Lower lobe of right lung (tissue), 2 donors: ENCODE measurements around the gene ERI3. TPM values are rescaled to one million over a fixed set of nuclear protein-coding genes. Genes with fewer than 3 reads are reported as not detected.

Source experiments
- ATAC-seq, 2 donors: fragments of 200-7000 bp; cut with Tn5 transposase; one replicate each; pipeline ENCODE4 v1.9.1; 2020 to 2022; ENCODE audit warnings: mild to moderate bottlenecking in 2 of 2, moderate library complexity in 2 of 2
- DNase-seq: peaks from one replicate; pipeline ENCODE4 v3.0.0-alpha.2; 2020
- H3K27ac ChIP-seq: fragments of 200-600 bp; one replicate; pipeline ENCODE4 v1.8.0; 2022
- H3K27me3 ChIP-seq: fragments of 200-600 bp; one replicate; pipeline ENCODE4 v1.8.0; 2022; ENCODE audit warnings: low read depth
- H3K36me3 ChIP-seq: fragments of 200-600 bp; one replicate; pipeline ENCODE4 v1.8.0; 2022; ENCODE audit warnings: mild to moderate bottlenecking
- H3K4me1 ChIP-seq: fragments of 200-600 bp; one replicate; pipeline ENCODE4 v1.8.0; 2022
- H3K4me3 ChIP-seq: fragments of 200-600 bp; one replicate; pipeline ENCODE4 v1.8.0; 2022; ENCODE audit warnings: mild to moderate bottlenecking
- H3K9me3 ChIP-seq: fragments of 200-600 bp; one replicate; pipeline ENCODE4 v1.8.0; 2022
- CTCF ChIP-seq: fragments of 200-600 bp; IDR thresholded peaks from one replicate; pipeline ENCODE4 v1.8.0; 2022; ENCODE audit warnings: antibody characterized with exemption, mild to moderate bottlenecking
- intact Hi-C: fragments of 100-400 bp; cut with DNase I; formaldehyde crosslinking; loops from one replicate; pipeline ENCODE4 v1.11.0; 2022
- total RNA-seq: library from RNA; stranded (reverse); fragmentation: NEBNext Ultra II Directional; extraction: Animal tissue kit (Norgen Biotek cat#: 25700); gene quantifications from one replicate; pipeline ENCODE4 v1.2.1, GENCODE V29; 2021
- donor health status: DM: no; HTN: yes; CAD: no; lungs with severe emphysema.

The ERI3 gene
- total RNA-seq, 1 donor from 2014 or later = 36.3 TPM

- no peaks in the 10 kb centered on the region for H3K9me3 ChIP-seq
- TF ChIP-seq CTCF = no peak
- no peaks in the 10 kb centered on the region for H3K4me1 ChIP-seq
- ATAC-seq = no peak
- DNase-seq = no peak
- H3K36me3 ChIP-seq = peaks cover 14% of the 10 kb centered on the region
- intact Hi-C loops = no loop called here
- no peak overlapping the region for H3K4me3 ChIP-seq
- H3K27me3 ChIP-seq = no peaks in the 10 kb centered on the region
- no peak overlapping the region for H3K27ac ChIP-seq
These were observed 125.5 kb downstream of the ERI3 start for GRCh38 chr1:44229435-44230167.

GRCh38 chr1:44228218-44228617 is 126.8 kb downstream of the ERI3 start:
- DNase-seq (no peak), ATAC-seq (no peak)
- intact Hi-C loops = no loop called here
- Histone ChIP-seq H3K4me1 (no peaks in the 10 kb centered on the region), H3K9me3 (no peaks in the 10 kb centered on the region), H3K36me3 (peaks cover 14% of the 10 kb centered on the region), H3K4me3 (no peak overlapping the region), H3K27me3 (no peaks in the 10 kb centered on the region), H3K27ac (no peak overlapping the region)
- no peak for TF ChIP-seq CTCF

- intact Hi-C loops = no loop called here
- DNase-seq (peak; percentile 48), ATAC-seq (peak; percentile 54 to 65)
- Histone ChIP-seq H3K4me1 (no peaks in the 10 kb centered on the region), H3K27me3 (no peaks in the 10 kb centered on the region), H3K27ac (no peak overlapping the region), H3K4me3 (no peak overlapping the region), H3K9me3 (no peaks in the 10 kb centered on the region), H3K36me3 (peaks cover 14% of the 10 kb centered on the region)
- no peak for TF ChIP-seq CTCF
These were observed 127.8 kb downstream of the ERI3 start for GRCh38 chr1:44227211-44227610.

- no peaks in the 10 kb centered on the region for H3K9me3 ChIP-seq
- DNase-seq = no peak
- TF ChIP-seq CTCF = no peak
- H3K4me3 ChIP-seq = no peak overlapping the region
- no peaks in the 10 kb centered on the region for H3K4me1 ChIP-seq
- H3K27ac ChIP-seq = no peak overlapping the region
- no peak for ATAC-seq
- peaks cover 19% of the 10 kb centered on the region for H3K36me3 ChIP-seq
- intact Hi-C loops = no loop called here
- no peaks in the 10 kb centered on the region for H3K27me3 ChIP-seq
These were observed 129.3 kb downstream of the ERI3 start for GRCh38 chr1:44225761-44226160.

GRCh38 chr1:44223187-44223610 is 131.9 kb downstream of the ERI3 start:
- no peaks in the 10 kb centered on the region for H3K4me1 ChIP-seq

More at GRCh38 chr1:44223187-44223610, 131.9 kb downstream of the ERI3 start:
- Histone ChIP-seq H3K27ac (no peak overlapping the region), H3K4me3 (no peak overlapping the region), H3K9me3 (no peaks in the 10 kb centered on the region), H3K36me3 (peaks cover 38% of the 10 kb centered on the region), H3K27me3 (no peaks in the 10 kb centered on the region)
- no peak for ATAC-seq
- TF ChIP-seq CTCF = no peak
- no peak for DNase-seq
- intact Hi-C loops = no loop called here
